DND-41 (cell line): ENCODE data around the gene PPP3CA.

Experiments
- ATAC-seq: fragments of 200-7000 bp; cut with Tn5 transposase; 3 replicates; pipeline ENCODE4 v1.9.1; 2021; ENCODE audit warnings: low read depth; ENCODE audit not compliant: insufficient read depth
- DNase-seq: peaks from one replicate; pipeline ENCODE4 v3.0.0-alpha.2; 2020
- H2AFZ ChIP-seq: 2 replicates; pipeline ENCODE4 v1.6.0; 2012; ENCODE audit warnings: low read depth, low read length
- H3K27ac ChIP-seq: 2 replicates; pipeline ENCODE4 v1.5.1; 2012; ENCODE audit warnings: low read length, inconsistent platforms
- H3K27me3 ChIP-seq: fragments of 200-600 bp; sonication (generic); 2 replicates; pipeline ENCODE4 v1.6.0; 2012; ENCODE audit warnings: low read length, mild to moderate bottlenecking, inconsistent platforms; ENCODE audit not compliant: insufficient read depth, poor library complexity
- H3K36me3 ChIP-seq: 2 replicates; pipeline ENCODE4 v1.5.1; 2012; ENCODE audit warnings: low read length, inconsistent platforms; ENCODE audit not compliant: insufficient read depth
- H3K4me1 ChIP-seq: 2 replicates; pipeline ENCODE4 v1.5.1; 2012; ENCODE audit warnings: mild to moderate bottlenecking, low read length; ENCODE audit not compliant: insufficient read depth
- H3K4me2 ChIP-seq: 2 replicates; pipeline ENCODE4 v1.6.0; 2012; ENCODE audit warnings: mild to moderate bottlenecking, moderate library complexity, low read length, inconsistent platforms; ENCODE audit not compliant: insufficient read depth
- H3K4me3 ChIP-seq, 2 experiments: fragments of 200-600 bp in 1 of 2; shearing (Covaris generic) in 1 of 2; 2 replicates each; pipeline ENCODE4 v1.5.1; 2012 to 2016; ENCODE audit warnings: inconsistent platforms in 2 of 2, low read length in 2 of 2, mild to moderate bottlenecking in 2 of 2, low read depth in 1 of 2, moderate library complexity in 1 of 2
- H3K79me2 ChIP-seq: 2 replicates; pipeline ENCODE4 v1.6.0; 2012; ENCODE audit warnings: low read length, inconsistent platforms; ENCODE audit not compliant: insufficient read depth
- H3K9ac ChIP-seq: 2 replicates; pipeline ENCODE4 v1.6.0; 2012; ENCODE audit warnings: low read depth, mild to moderate bottlenecking, inconsistent platforms, low read length, moderate library complexity
- H3K9me3 ChIP-seq: 2 replicates; pipeline ENCODE4 v1.5.1; 2012; ENCODE audit warnings: low read length, moderate library complexity, mild to moderate bottlenecking, inconsistent platforms; ENCODE audit not compliant: insufficient read depth, severe bottlenecking
- H4K20me1 ChIP-seq: 2 replicates; pipeline ENCODE4 v1.6.0; 2012; ENCODE audit warnings: low read length; ENCODE audit not compliant: insufficient read depth
- CTCF ChIP-seq: IDR thresholded peaks from 2 replicates; pipeline ENCODE4 v1.5.1; 2012; ENCODE audit warnings: borderline replicate concordance, low read length, moderate library complexity, mild to moderate bottlenecking; ENCODE audit not compliant: poor library complexity, severe bottlenecking; ENCODE audit errors: extremely low read depth
- EZH2 ChIP-seq: IDR thresholded peaks from 3 replicates; pipeline ENCODE4 v1.6.1; 2012; ENCODE audit warnings: borderline replicate concordance, low read depth, mild to moderate bottlenecking, moderate library complexity, low read length, inconsistent platforms; ENCODE audit not compliant: severe bottlenecking

PPP3CA gene

GRCh38 chr4:101315786-101316185 lies 31.5 kb downstream of the PPP3CA start:
- H3K4me3 ChIP-seq: no peak overlapping the region
- no peak overlapping the region for H3K9ac ChIP-seq
- H3K4me1 ChIP-seq: no peaks in the 10 kb centered on the region
- no peak for ATAC-seq
- no peak for DNase-seq
- H3K9me3 ChIP-seq: no peaks in the 10 kb centered on the region
- no peak overlapping the region for H3K27ac ChIP-seq
- TF ChIP-seq EZH2 (no peak), CTCF (no peak)
- no peaks in the 10 kb centered on the region for H3K27me3 ChIP-seq
- no peaks in the 10 kb centered on the region for H4K20me1 ChIP-seq
- no peak overlapping the region for H2AFZ ChIP-seq
- peaks cover 39% of the 10 kb centered on the region for H3K79me2 ChIP-seq
- no peak overlapping the region for H3K4me2 ChIP-seq
- H3K36me3 ChIP-seq: no peaks in the 10 kb centered on the region

- no peak overlapping the region for H3K27ac ChIP-seq
- DNase-seq (no peak), ATAC-seq (no peak)
- H3K27me3 ChIP-seq: no peaks in the 10 kb centered on the region
- no peaks in the 10 kb centered on the region for H3K36me3 ChIP-seq
- no peak overlapping the region for H3K4me3 ChIP-seq
- H4K20me1 ChIP-seq: no peaks in the 10 kb centered on the region
- no peak for TF ChIP-seq CTCF
- TF ChIP-seq EZH2: no peak
- H3K79me2 ChIP-seq: peaks cover 35% of the 10 kb centered on the region
- no peaks in the 10 kb centered on the region for H3K9me3 ChIP-seq
- H3K9ac ChIP-seq: no peak overlapping the region
- H3K4me2 ChIP-seq: no peak overlapping the region
- no peak overlapping the region for H2AFZ ChIP-seq
- H3K4me1 ChIP-seq: no peaks in the 10 kb centered on the region
Observed at GRCh38 chr4:101315041-101315440, 32.3 kb downstream of the PPP3CA start.

GRCh38 chr4:101309925-101310324 lies 37.4 kb downstream of the PPP3CA start:
- Histone ChIP-seq H4K20me1 (no peaks in the 10 kb centered on the region), H3K4me2 (no peak overlapping the region), H3K27ac (no peak overlapping the region), H3K79me2 (peaks cover 31% of the 10 kb centered on the region), H3K4me1 (no peaks in the 10 kb centered on the region), H3K27me3 (no peaks in the 10 kb centered on the region), H3K36me3 (no peaks in the 10 kb centered on the region), H2AFZ (no peak overlapping the region), H3K9ac (no peak overlapping the region), H3K4me3 (no peak overlapping the region), H3K9me3 (no peaks in the 10 kb centered on the region)
- TF ChIP-seq EZH2 (no peak), CTCF (no peak)
- ATAC-seq: no peak
- DNase-seq: no peak

GRCh38 chr4:101307899-101308298 lies 39.4 kb downstream of the PPP3CA start:
- H4K20me1 ChIP-seq: no peaks in the 10 kb centered on the region
- H3K4me1 ChIP-seq: no peaks in the 10 kb centered on the region
- TF ChIP-seq EZH2: no peak
- TF ChIP-seq CTCF: no peak
- no peak for DNase-seq
- no peak overlapping the region for H3K4me3 ChIP-seq
- H3K9ac ChIP-seq: no peak overlapping the region
- H3K27me3 ChIP-seq: no peaks in the 10 kb centered on the region
- peaks cover 29% of the 10 kb centered on the region for H3K79me2 ChIP-seq
- H3K27ac ChIP-seq: no peak overlapping the region
- H2AFZ ChIP-seq: no peak overlapping the region
- H3K9me3 ChIP-seq: no peaks in the 10 kb centered on the region
- H3K36me3 ChIP-seq: no peaks in the 10 kb centered on the region
- H3K4me2 ChIP-seq: no peak overlapping the region
- no peak for ATAC-seq
